UCSD-AML1 (cell line): Measurements from ENCODE around the gene LRTM1.

Source experiments
- DNase-seq: peaks from one replicate; lab custom pipeline; 2025; ENCODE audit not compliant: unreplicated experiment; lab: John Stamatoyannopoulos, UW

The LRTM1 gene

GRCh38 chr3:54895613-54896012, 32.2 kb downstream of the LRTM1 start:
- no peak for DNase-seq

- DNase-seq, result no peak
Observed at GRCh38 chr3:54892168-54892567, 35.7 kb downstream of the LRTM1 start.

- DNase-seq, result peak; percentile 67
Observed at GRCh38 chr3:54891540-54891897, 36.3 kb downstream of the LRTM1 start.

DNA sequence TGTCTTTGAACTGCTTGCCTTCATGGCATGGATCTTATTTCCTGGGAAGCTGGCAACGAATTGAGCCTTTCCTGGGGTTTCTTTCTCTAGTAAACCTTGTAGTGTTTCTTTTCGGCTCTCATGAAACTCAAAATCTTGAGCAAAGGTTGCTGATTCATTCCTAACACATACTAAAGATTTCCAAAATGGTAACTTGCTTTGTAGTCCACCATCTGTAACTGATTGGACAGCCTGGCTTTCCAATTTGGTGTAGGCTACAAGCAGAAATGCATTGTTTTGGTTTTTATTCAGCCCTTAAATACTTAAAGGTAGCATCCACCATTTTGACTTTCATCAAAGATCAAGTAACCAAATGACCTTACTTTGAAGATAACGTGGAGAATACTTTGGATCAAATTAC, 38.1 kb downstream of the LRTM1 start:
- DNase-seq, result no peak

GRCh38 chr3:54888873-54889272, 39.0 kb downstream of the LRTM1 start:
- no peak for DNase-seq

DNA sequence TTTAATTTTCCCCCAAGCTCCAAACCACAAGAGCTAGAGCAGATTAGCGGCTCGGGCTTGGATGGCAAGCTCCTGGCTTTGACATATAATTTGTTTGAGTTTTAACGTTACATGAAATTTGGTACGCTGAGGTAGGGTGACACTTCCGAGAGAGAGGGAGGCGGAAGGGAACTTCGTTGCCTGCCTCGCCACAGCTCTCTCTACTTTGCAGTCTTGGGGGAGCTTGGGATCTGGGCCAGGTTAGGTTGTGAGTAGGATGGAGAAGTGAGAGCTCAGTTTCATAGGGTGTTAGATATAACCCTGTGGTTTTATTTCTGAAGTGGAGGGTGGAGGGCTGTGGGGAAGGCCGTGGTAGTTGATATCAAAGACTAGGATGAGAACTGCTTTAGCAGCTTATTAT, 39.7 kb downstream of the LRTM1 start:
- DNase-seq, result no peak

GRCh38 chr3:54882129-54882833, 45.6 kb downstream of the LRTM1 start:
- no peak for DNase-seq

DNA sequence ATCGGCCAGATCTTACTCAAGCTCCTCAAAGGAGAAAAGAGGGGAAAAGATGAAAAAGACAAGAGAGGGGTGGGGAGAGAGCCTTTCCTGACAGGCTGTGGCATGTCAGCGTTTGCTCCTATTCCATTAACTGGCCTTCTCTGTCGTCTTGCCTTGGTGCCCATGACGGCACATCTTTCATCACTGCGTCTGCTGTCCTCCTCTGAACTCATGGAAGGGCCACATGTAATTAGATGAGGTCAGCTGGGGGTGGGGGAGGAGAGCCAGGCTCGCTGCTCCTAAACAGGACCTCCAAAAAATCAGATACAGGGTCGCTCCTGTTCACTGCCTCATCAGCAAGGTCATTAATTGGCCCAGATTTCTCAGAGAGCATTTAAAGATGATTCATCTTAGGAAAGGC, 49.7 kb downstream of the LRTM1 start:
- no peak for DNase-seq

DNA sequence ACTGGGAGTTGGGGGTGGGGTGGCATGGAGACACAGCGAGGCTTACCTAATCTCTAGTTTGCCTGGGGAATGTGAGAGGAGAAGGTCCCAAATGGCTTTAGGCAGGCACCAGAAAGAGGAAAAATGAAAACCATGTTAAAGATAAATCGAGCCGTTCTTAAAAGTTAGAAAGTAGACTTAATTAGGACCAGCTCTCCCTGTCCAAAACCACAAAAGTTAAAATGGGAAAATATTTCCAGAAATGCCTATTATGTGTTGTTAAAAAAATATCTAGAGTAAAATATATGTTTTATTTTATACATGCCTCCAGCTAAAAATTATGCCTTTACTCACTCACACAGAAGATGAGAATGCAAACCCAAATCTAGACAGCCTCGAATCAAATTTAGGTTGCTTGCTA, 50.1 kb downstream of the LRTM1 start:
- no peak for DNase-seq

GRCh38 chr3:54876694-54877093, 51.2 kb downstream of the LRTM1 start:
- DNase-seq, result no peak

DNA sequence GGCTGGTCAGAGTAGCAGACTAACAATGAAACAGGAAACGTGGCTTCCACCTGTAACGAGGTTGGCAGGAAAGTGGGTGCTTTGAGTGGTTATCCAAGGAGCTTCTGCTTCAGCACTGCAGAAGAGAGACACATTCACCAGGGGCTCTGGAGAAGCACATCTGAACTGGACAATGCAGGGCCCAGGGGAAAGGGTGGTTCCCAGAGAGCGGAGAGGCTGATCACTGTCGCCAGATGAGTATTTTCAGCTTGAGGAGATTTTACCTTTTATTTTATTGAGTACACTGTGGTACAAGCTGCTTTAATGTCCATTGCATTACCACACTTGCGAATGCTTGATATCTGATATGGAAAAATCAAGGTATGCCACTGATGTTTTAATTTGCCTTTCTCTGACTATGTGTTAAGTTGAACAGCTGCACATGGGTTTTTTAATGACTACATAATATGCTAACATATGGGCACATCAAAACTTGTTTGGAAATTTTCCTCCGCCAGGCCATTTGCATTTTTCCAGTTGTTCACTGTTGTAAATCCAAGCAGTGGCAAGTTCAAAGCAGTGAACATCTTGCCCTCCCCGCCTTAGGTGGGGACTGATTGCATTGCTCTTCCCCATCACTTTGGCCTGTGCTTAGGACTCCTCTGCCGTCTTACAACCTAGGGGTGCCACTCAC, 52.1 kb downstream of the LRTM1 start:
- no peak for DNase-seq

DNA sequence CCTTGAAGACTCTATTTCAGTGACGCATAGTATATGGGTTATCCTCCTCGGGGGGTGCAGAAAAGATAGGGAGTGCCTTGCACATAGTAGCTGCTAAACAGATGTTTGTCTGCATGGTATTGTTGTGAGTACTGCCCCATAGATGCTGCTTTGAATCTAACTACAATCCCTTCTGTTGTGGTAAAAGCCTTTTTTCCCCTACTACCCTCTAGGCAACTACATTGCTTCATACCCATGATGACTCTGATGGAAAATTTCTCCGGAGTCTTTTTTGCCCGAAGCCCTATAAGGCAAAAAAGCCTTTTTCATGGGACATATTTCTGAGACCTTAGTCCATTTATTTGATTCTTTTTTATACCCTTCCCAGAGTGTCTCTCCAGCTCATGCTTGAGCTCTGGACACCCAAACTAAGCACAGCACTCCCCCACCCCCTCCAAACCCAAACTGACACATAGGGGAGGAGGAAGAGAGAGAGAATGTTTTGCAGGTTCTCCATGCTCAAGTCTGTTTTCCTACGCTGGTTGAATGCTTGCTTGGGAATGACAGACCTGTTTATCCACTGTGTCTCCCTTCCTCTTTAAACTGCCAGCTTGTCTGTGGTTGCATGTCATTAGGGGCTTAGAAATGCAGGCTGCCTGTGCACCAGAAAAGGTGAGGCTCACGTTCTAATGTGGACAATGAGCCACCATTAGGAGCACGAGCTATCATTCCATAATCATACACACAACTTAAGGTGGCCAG, 52.9 kb downstream of the LRTM1 start:
- DNase-seq, result no peak

GRCh38 chr3:54873059-54874010, 54.5 kb downstream of the LRTM1 start:
- DNase-seq, result no peak

DNA sequence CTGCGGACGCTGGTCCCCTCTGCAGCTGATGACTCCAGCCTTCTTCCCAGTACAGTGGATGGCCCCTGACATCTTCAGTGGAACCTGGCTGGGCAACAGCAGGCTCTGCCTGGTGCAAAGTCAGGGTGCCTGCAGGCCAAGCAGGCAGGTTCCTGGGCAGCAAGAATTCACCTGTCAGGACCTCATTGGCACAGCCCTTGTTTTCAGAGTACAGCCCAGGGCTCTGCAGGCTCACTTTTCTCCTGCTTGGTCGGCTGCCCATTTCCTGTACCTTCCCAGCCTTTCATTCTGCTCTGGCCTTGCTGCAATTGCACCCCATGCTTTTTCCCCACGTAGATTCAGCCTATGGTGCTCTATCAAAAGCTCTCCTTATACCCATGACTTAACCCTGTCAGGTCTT, 56.0 kb downstream of the LRTM1 start:
- DNase-seq, result no peak

DNA sequence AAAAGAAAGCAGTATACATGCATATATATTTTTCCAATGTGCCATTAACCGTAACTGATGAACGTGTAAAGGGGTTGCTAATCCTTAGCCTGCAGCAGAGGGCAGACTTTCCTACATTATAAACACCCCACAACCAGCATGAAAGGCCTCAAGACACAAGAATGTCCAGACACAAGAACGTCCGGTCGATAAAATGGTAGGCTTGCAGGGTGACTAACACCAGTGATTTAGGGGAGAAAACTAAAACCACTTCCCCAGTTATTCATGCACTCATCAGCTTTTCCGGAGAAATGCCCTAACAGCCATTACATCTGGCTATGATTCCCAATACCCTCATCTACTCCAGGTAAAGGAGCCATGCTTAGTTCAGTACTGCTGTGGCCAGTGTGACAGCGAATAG, 57.4 kb downstream of the LRTM1 start:
- peak; percentile 34 for DNase-seq
